Measurements from ENCODE around the gene RBMS1. TPM values are rescaled to one million over a fixed set of nuclear protein-coding genes. Genes with fewer than 3 reads are reported as not detected.

Gene RBMS1
- total RNA-seq, 1 experiment from 2014 or later, result 38.8 TPM

DNA sequence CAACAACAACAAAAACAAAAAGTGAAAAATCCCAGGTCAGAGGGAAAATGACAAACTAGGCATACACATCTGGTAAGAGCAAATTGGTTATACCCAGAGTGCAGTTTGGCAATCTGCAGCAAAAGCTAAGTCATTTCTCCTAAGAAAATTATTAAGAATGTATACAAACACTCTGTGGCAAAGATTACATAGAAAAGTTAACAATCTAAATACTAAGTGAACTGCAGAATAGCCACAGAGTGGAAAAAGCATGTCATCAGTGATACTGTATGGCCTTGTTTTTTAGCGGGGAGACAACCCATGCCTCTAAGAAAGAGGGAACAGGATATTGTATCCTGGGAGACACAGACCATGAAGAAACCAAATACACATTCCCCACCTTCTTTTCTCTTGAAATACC, 157.5 kb downstream of the RBMS1 start:
- DNase-seq, result no peak
- H3K9me3 ChIP-seq (ENCODE audit: low read length), result no peaks in the 10 kb centered on the region
- H3K27me3 ChIP-seq (ENCODE audit: low read length), result no peaks in the 10 kb centered on the region
- H3K9me2 ChIP-seq (replicated peaks; ENCODE audit: low read length), result no peaks in the 10 kb centered on the region
- H3K4me3 ChIP-seq (ENCODE audit: low read length), result no peak overlapping the region
- no peak overlapping the region for H3K9ac ChIP-seq (ENCODE audit: low read length)
- H3K4me1 ChIP-seq (ENCODE audit: insufficient read depth, low read length), result peaks cover 41% of the 10 kb centered on the region
- H3K36me3 ChIP-seq (ENCODE audit: low read depth, low read length), result 0 out of 2 replicates have a peak, but pooled peaks cover under 1% of the 10 kb centered on the region
- H4K20me1 ChIP-seq (ENCODE audit: low read length), result no peaks in the 10 kb centered on the region
- no peak for TF ChIP-seq EZH2 (IDR thresholded peaks at IDR 0.05; ENCODE audit: low read length, unreplicated experiment)
- intact Hi-C loops (cut with micrococcal nuclease), result no loop called here
- peaks cover 90% of the 10 kb centered on the region for H3K79me2 ChIP-seq (ENCODE audit: low read length)
- H2AFZ ChIP-seq (ENCODE audit: low read length), result no peak overlapping the region
- ChIA-PET POLR2A (ENCODE audit: unreplicated experiment) (no interaction called here), CTCF (interaction anchor here (0.6 kb wide), 1 partner anchor 11 kb away, joined by 3 read pairs; no protein-coding TSS in a partner anchor)
- no peak for ATAC-seq
- no peak overlapping the region for H3K27ac ChIP-seq (ENCODE audit: low read length)
- BruUV-seq (replicated peaks), result no TSS peak
- H3F3A ChIP-seq (ENCODE audit: low read length, unreplicated experiment), result no peaks in the 10 kb centered on the region
- H3K4me2 ChIP-seq (ENCODE audit: low read length), result no peak overlapping the region

- Histone ChIP-seq H3K9me2 (replicated peaks; ENCODE audit: low read length) (no peaks in the 10 kb centered on the region), H3K4me2 (ENCODE audit: low read length) (no peak overlapping the region), H3K4me3 (ENCODE audit: low read length) (no peak overlapping the region), H3K4me1 (ENCODE audit: insufficient read depth, low read length) (peaks cover 41% of the 10 kb centered on the region), H3F3A (ENCODE audit: low read length, unreplicated experiment) (no peaks in the 10 kb centered on the region), H3K27me3 (ENCODE audit: low read length) (no peaks in the 10 kb centered on the region), H3K79me2 (ENCODE audit: low read length) (peaks cover 92% of the 10 kb centered on the region), H3K36me3 (ENCODE audit: low read depth, low read length) (no peaks in the 10 kb centered on the region), H3K9me3 (ENCODE audit: low read length) (no peaks in the 10 kb centered on the region), H3K27ac (ENCODE audit: low read length) (no peak overlapping the region), H2AFZ (ENCODE audit: low read length) (no peak overlapping the region), H3K9ac (ENCODE audit: low read length) (no peak overlapping the region), H4K20me1 (ENCODE audit: low read length) (no peaks in the 10 kb centered on the region)
- ChIA-PET CTCF (interaction anchor here (0.6 kb wide), 1 partner anchor 11 kb away, joined by 3 read pairs; no protein-coding TSS in a partner anchor), POLR2A (ENCODE audit: unreplicated experiment) (interaction anchor here (0.6 to 0.7 kb wide), 2 partner anchors 9 to 803 kb away, joined by 3 to 4 read pairs; no protein-coding TSS in a partner anchor)
- DNase-seq, result no peak
- BruUV-seq (replicated peaks), result no TSS peak
- intact Hi-C loops (cut with micrococcal nuclease), result no loop called here
- no peak for TF ChIP-seq EZH2phosphoT487 (IDR thresholded peaks at IDR 0.05; ENCODE audit: borderline replicate concordance, low read length)
- no peak for TF ChIP-seq EZH2 (IDR thresholded peaks at IDR 0.05; ENCODE audit: low read length, unreplicated experiment)
- no peak for TF ChIP-seq CTCF (conservative IDR thresholded peaks at IDR 0.05; ENCODE audit: low read depth, low read length)
- no peak for ATAC-seq
Measured at GRCh38 chr2:160335441-160335840, 158.2 kb downstream of the RBMS1 start.

- Histone ChIP-seq H3F3A (ENCODE audit: low read length, unreplicated experiment) (no peaks in the 10 kb centered on the region), H3K4me3 (ENCODE audit: low read length) (peak overlapping the region; percentile 2; the same call in 1 of the 2 replicates), H3K36me3 (ENCODE audit: low read depth, low read length) (no peaks in the 10 kb centered on the region), H3K27me3 (ENCODE audit: low read length) (no peaks in the 10 kb centered on the region), H3K9me2 (replicated peaks; ENCODE audit: low read length) (no peaks in the 10 kb centered on the region), H2AFZ (ENCODE audit: low read length) (no peak overlapping the region), H3K9ac (ENCODE audit: low read length) (no peak overlapping the region), H4K20me1 (ENCODE audit: low read length) (no peaks in the 10 kb centered on the region), H3K79me2 (ENCODE audit: low read length) (peaks cover 91% of the 10 kb centered on the region), H3K4me1 (ENCODE audit: insufficient read depth, low read length) (peaks cover 41% of the 10 kb centered on the region), H3K9me3 (ENCODE audit: low read length) (no peaks in the 10 kb centered on the region), H3K4me2 (ENCODE audit: low read length) (peak overlapping the region; percentile 47), H3K27ac (ENCODE audit: low read length) (peak overlapping the region; percentile 68)
- peak; percentile 91 for DNase-seq
- no TSS peak for BruUV-seq (replicated peaks)
- CTCF ChIA-PET, result no interaction called here
- POLR2A ChIA-PET (ENCODE audit: unreplicated experiment), result interaction anchor here (0.6 kb wide), 1 partner anchor 26 kb away, joined by 5 read pairs; no protein-coding TSS in a partner anchor
- no peak for TF ChIP-seq CTCF (conservative IDR thresholded peaks at IDR 0.05; ENCODE audit: low read depth, low read length)
- no peak for TF ChIP-seq EZH2phosphoT487 (IDR thresholded peaks at IDR 0.05; ENCODE audit: borderline replicate concordance, low read length)
- TF ChIP-seq EZH2 (IDR thresholded peaks at IDR 0.05; ENCODE audit: low read length, unreplicated experiment), result no peak
- ATAC-seq, result peak; percentile 54
- intact Hi-C loops (cut with micrococcal nuclease), result no loop called here
Measured at GRCh38 chr2:160334028-160334741, 159.4 kb downstream of the RBMS1 start.
